ENCODE results near the gene TSPAN3.

TSPAN3 gene

DNA sequence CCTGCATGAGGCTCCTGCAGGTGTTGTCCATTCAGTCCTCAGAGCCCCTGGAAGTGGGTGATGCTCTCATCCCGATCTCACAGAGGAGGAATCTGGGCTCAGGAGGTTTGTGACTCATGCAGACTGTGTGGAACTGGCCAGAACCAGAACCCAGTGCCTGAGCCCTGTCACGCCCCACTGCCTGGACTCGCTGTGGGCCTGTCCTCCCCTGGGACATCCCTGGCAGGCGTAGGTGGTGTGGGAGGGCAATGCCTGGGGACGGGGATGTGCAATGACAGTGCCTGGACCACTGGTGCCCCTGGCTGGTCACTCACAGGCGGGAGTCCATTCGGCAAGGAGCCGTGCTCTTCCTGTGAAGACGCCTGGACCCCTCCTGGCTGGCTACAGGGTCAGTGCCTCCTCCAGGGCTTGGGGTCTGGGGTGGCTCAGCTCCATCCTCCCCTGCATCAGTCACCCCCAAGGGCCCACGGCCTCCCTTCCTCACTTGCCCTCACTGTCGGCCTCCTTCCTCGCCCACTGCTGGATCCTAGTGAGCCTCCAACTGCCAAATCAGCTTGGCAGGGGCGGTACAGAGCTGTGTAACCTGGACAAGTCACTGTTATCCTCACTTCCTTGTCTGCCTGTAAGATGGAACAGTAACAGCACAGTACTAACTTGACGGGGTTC, 61.1 kb downstream of the TSPAN3 start:
- DNase-seq (ENCODE audit: low spot score), result peak; percentile 83

DNA sequence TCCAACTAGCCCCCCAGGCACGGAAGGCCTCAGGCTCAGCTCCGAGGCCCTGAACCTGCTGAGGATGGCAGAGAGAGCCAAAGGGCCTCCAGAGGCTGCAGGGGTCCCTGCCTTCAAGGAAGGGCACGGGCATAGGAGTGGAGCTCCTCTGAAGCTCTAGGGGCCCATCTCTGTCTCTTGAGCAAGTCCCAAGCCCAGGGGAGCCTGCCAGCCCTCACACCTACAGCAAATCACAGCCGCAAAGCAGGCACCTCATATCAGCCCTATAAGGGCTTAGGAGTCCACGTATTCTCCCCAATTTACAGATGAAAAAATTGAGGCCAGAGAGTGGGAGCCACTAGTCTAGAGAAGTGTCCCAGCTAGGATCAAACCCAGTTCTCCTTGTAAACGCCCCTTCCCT, 61.7 kb downstream of the TSPAN3 start:
- DNase-seq (ENCODE audit: low spot score), result no peak

DNA sequence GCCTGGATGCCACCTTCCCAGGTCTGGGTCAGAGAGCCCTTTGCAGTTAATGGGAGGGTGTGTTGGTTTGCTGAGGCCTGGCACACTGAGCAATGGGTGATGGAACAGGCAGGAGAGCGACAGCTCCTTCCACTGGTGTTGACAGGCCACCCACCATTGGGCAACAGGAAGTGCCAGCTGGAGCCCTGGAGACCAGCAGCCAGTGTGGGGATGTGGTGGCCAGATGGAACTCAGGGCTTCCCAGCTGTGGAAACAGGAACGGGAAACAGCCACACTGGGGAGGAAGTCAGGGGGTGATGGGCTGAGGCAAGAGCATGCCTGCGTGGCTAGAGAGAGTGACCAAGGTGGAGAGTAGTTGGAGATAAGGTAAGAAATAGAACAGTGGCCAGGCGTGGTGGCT, 66.7 kb downstream of the TSPAN3 start:
- no peak for DNase-seq (ENCODE audit: low spot score)

DNA sequence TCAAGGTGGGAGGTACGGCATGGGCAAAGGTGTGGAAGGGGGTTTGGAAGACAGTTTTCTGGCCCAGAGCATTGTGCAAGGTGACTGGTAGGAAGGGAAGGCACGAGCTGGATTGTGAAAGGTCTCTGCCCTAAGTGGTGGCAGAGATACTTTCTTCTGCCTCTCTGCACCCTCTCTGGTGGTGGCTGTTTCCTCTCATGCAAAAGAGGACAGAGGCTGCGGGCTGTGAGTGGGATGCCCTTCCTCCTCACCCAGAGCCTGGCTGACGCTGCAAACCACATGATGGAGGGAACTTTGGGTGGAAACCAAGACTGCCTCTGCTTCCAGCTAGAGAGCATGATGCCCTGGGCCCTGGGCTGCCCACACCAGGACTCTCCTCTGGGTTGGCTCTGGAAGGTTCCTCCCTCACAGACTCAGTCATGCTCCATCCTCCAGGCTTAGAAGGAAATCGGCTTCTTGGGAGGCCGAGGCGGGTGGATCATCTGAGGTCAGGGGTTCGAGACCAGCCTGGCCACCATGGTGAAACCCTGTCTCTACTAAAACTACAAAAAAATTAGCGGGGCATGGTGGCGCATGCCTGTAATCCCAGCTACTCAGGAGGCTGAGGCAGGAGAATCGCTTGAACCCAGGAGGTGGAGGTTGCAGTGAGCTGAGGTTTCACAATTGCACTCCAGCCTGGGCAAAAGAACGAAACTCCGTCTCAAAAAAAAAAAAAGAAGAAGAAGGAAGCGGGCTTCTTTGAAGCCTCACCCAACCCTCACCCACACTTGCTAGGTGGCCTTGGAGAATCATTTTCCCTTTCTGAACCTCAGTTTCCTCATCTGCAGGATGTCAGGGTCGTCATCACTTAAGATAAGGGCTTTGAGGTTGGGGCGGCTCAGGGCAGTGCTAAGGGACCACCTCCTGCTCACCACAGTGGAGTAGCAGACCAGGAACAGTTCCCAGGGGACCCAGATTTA, 67.7 kb downstream of the TSPAN3 start:
- DNase-seq (ENCODE audit: low spot score), result no peak

DNA sequence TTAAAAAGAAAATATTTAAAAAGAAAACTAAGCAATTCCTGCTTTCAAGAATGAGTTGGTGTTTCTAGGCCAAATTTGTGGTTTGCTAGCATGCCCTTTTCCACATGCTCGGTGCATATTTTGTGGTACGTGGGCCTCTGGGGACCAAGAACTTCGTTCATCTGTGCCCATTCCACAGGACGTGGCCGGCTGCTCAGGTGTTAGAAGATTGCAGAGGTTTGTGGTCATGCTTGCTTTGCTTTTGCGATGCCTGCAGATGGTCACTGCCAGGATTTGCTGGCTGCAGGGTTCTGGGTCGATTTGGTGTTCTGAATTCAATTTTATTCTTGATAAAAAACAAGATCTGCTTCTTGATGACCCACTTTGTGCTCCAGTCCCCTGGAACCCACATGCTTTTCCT, 68.5 kb downstream of the TSPAN3 start:
- peak; percentile 52 for DNase-seq (ENCODE audit: low spot score)

DNA sequence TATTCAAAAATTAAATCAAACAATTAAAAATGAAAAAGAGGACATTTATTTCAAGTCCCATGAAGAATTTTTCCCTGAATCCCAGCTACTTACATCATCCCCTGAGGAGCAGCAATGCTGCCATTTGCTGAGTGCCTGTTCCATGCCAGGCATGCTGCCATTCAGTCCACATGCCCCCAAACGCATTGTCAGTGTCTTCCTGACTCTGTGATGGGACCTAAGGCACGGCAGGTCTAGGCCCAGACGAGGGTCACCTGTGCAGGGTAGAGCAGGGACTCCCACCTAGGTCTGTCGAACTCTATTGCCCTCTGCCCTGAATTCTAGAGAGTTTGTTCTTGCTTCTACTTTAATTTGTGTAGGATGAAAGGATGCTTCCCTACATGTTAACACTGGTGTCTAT, 68.9 kb downstream of the TSPAN3 start:
- DNase-seq (ENCODE audit: low spot score), result no peak

DNA sequence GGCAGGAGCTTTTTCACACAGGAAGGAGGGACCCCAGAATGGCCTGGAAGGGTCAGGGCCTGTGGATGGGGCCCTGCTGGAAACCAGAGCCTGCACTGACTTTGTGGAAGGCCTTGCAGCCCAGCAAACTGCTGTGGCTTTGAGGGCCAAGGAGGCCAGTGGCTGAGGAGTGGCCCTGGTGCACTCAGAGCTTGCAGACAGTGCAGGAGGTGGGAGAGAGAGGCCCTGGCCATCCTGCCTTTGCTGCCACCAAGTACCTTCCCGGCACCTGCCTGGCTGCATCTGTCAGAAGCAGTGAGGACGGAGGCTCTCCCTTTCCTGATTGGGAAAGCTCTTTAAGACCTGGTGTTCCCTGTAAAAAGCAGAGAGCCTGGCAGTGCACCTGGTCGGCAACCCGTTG, 69.6 kb downstream of the TSPAN3 start:
- no peak for DNase-seq (ENCODE audit: low spot score)

DNA sequence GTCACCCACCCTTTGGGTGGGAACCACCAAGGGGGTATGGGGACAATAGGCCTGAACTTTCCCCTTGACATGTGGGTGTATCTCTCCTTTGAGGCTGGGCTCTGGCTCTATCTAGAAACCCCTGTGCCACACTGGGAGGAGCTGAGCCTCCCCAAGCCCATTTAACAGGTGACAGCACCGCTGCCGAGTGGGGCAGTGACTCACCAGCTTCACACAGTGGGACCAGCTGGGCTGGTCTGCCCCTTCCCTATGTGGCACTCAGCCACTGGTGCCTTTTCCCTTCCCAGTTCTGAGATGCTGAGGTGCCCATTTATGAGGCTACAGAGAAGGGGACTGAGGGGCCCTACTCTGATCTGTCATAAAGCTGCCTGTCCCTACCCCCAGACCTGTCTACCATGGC, 70.9 kb downstream of the TSPAN3 start:
- no peak for DNase-seq (ENCODE audit: low spot score)

DNA sequence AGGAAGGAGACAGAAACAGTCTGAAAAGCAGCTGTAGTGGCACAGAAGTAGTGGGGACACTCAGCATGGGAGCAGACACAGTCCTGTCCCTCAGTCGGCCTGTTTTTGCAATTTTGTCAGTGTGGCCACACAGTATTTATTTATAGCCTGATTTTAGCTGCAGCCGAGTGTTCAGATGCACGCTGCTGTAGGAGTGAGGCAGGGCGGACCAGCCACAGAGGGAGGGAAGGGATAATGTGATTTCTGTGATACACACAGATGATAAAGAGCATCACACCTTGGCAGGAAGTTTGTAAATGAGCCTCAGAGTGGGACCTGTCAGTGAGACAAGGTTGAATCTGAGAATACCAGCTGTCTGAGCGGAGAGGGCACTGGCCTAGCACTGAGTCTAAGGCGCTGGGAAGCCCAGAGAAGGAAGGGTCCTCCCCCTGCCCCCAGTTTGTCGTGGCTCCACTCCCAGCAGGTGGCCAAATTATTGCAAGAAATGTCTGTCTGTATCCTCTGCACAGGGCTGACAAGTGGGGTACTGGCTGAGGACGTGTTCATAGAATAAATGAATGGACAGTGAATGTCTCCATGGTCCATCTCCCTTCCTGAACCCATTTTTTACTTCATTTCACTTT, 72.1 kb downstream of the TSPAN3 start:
- no peak for DNase-seq (ENCODE audit: low spot score)

DNA sequence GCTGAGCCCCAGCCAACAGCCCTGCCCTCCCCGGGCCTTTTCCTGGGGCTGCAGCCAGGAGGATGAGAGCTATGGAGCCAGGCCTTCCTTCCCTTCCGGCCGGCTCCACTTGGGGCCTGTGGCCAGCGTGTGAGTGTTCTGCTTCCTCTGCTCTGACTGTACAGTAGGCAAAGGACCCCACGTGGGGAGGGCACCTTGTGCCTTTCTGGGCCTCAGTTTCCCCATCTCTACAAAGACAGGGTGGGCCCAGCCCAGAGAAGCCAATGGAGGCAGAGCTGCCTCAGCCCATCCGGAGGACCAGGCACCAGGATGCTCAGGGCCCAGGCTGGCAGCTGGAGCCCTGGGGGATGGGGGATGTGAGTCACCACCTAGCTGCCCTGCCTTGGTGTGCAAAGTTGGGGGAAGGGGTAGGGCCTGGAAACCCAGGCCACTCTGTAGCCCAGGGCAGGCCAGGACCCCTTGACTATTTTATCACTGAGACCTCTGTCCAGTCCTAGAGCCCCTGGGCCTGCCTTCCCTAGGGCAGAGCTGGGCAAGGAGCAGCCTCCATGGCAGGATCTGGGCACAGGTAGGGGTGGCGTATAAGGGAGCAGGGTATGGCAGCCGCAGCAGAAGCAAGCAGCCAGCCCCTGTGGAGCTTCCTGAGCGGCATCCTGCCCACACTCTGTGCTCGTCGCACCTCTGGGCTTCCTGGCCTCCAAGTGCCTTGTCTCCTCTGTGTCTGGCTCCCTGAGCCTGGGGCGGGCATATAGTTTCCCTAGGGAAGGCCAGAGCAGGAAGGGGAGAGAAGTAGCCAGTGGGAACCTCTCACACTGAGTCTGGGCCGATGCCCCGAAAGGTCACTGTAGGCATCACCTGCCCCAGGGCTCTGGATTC, 74.1 kb downstream of the TSPAN3 start:
- peak; percentile 83 for DNase-seq (ENCODE audit: low spot score)

DNA sequence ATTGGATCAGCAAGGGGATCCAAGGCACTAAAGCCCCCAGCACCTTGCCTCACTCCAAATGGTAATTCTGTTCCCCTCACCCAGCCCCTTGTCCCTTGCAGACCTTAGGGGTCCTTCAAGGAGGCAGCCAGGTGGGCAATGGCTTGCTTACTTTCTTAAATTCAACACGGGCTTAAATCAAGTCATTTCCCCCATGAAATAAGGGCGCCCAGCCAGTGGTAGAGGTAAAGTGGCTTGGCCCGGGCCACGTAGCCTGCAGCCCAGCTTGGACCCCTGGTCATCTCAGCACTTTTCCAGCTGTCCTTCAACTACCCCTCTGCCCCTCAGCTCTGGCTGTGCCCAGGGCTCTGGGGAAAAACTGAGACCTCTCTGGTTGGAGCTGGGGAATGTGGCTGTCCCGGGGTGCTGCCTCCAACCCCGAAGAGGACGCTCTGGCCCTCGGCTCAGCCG, 74.8 kb downstream of the TSPAN3 start:
- no peak for DNase-seq (ENCODE audit: low spot score)

DNA sequence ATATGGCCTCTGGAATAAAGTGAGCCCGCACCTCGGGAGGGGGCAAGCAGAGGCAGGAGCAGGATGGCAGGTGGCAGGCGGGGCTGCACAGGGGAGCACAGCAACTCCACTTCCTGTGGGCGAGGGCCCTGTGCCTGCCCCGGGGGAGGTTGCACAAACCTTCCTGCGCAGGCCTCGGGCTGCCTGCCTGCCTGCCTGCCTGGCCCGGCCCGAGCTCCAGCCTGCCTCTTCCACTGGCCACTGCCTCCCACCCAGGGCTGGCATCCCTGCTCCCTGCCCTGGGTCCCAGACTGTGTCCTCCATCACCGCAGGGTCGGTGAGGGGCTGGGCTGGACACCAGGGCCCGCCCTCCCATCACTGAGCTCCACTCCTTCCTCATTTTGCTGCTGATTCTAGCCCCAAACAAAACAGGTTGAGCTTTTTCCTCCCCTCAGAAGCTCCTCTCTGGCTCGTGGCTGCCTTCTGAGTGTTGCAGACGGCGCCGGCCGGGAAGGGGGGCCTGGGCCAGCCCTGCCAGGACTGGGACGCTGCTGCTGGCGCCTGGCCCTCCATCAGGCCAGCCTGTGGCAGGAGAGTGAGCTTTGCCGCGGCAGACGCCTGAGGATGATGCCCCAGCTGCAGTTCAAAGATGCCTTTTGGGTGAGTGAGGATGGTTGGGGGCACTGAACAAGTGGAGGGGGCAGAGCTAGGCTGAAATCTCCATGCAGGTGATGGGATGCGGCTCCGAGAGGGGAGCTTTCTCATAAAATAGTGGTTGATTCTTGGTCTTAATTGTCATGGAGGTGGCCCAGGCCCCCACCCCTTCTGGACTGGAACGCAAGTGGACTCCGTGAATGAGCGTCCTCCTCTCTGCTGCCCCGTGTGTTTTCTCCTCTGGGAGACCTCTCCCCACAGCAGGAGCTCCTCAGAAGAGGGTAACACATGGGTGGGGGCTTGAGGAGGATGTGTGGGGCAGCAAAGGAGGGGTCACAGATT, 75.7 kb downstream of the TSPAN3 start, which contains the start of gene PSTPIP1:
Gene PSTPIP1 (plus strand): TSS at position 156 of the 975 bp plus-strand sequence. CDS start 448 bp downstream, at position 604.
- DNase-seq (ENCODE audit: low spot score), result peak; percentile 72

DNA sequence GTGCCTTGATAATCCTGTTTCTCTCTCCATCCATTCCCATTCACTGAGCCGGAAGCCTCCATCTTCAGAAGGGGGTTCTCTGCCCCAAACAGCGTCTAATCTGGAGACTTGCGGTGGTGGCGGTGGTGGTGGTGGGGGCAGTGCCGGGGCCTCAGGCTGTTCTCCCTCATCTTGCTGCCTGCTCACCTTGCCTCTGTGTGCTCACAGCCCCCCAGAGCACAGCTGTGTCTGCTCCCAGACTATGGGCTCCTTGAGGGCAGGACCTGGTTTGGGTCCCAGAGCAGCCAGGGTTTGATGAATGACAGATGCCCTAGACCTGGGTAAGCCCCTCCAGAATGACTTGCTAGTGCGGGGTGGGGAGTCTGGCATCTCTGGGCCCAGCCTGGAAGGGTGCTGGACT, 76.4 kb downstream of the TSPAN3 start:
- no peak for DNase-seq (ENCODE audit: low spot score)

DNA sequence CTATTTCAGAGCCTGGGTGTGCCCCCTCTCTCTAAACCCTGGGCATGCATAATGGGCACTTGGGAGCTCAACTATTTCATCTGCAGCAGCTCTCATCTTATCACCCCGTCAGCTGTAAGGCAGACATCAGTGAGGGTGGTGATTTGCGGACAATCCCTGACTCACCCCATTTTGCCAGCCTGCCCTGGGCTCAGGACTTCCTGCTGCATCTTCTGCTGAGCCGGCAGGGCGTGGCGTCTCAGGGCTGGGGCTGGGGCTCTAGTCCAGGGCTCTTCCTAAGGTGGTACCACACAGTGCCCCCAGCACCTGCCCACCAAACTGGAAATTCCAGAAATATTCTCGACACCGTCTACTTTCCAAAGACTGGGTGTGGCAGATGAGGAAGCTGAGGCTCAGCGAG, 76.9 kb downstream of the TSPAN3 start:
- no peak for DNase-seq (ENCODE audit: low spot score)

DNA sequence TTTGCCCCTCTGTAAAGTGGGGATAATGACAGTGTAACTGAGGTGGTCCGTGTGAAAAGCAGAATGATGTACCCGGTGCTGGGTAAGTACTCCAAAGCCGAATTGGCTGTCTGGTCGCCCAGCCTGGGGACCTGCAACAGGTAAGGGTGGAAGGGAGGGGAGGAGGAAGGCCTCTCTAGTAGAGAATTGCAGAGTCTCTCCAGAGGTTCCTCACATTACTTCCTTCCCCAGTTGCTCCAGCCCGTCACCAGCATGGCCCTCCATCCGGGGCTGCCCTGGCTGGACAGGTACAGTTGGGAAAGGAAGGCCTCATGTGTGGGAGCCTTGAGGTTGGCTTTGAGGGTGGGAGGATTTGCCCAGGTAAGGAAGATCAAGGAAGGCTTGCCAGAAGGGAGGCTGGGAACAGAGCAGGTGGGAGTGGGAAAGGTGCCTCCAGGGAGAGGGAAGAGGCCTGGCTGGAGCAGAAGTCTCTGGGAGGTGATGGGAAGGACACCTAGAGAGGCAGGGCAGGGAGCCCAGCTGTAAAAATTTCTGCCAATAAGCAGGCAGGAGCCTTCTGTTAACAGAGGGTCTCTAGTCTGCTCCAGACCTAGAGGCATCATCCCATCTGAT, 77.7 kb downstream of the TSPAN3 start:
- DNase-seq (ENCODE audit: low spot score), result no peak

DNA sequence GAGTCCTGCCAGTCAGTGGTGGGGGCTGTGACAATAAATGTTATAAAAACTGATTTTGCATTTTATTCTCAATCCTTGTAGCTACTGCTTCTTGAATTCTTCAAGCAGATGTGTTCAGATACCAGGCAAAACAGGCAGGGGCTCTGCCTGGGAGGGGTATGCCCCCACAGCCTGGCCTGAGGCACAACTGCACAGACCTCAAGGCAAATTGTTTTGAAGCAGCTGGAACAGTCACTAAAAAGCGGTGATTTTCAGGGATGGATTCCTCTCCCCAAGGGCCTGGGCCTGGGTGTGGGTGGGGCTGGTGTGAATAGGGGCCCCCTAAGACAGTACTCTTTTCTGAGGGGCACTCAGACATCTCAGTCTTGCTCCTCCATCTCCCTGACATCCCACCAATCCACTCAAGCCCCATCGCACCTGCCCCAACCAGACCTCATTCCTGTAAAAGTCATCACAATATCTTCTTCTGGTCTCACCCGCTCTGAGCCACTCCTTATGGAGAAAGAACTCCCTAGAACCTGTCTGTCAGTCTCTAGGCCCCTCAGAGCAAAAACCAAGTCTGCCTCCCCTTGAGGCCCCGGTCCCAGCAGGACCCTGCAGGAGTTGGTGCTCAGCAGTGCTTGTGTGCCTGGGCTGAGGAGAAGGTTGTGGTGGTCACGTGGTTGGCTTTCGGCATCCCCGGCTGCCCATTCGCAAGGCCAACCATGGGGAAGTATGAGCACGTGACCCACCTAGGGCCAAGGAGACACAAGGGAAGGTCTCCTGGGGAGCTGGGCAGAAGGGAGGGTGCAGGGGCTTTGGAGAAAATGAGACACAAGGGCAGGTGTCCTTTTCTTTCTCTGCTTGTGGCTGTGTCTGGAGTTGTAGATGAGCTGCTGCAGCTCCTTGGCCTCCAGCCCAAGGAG, 78.9 kb downstream of the TSPAN3 start:
- DNase-seq (ENCODE audit: low spot score), result no peak
